ENCODE results near the gene TULP3. TPM values are rescaled to one million over a fixed set of nuclear protein-coding genes. Genes with fewer than 3 reads are reported as not detected.

Gene TULP3
- total RNA-seq, 2 experiments from 2014 or later, result 5.6 to 6.0 TPM

GRCh38 chr12:2984698-2985097 lies 94.0 kb downstream of the TULP3 start:
- Mint-ChIP-seq H3K9me3 (no peaks in the 10 kb centered on the region), H3K4me1 (ENCODE audit: low read depth) (no peaks in the 10 kb centered on the region), H3K36me3 (ENCODE audit: low read depth) (no peaks in the 10 kb centered on the region), H3K27ac (no peak overlapping the region), H3K4me3 (no peak overlapping the region), H3K27me3 (no peaks in the 10 kb centered on the region)
- ChIA-PET POLR2A (no interaction called here), CTCF (no interaction called here)
- TF ChIP-seq CTCF (IDR thresholded peaks at IDR 0.05), result no peak
- ATAC-seq, result no peak
- DNase-seq, result no peak
- intact Hi-C loops (cut with micrococcal nuclease), result no loop called here

- POLR2A ChIA-PET, result no interaction called here
- no peaks in the 10 kb centered on the region for H3K36me3 Mint-ChIP-seq (ENCODE audit: low read depth)
Measured at GRCh38 chr12:2986876-2987275, 96.2 kb downstream of the TULP3 start.

GRCh38 chr12:2988494-2988893 lies 97.8 kb downstream of the TULP3 start:
- no peak for ATAC-seq
- H3K27ac Mint-ChIP-seq, result no peak overlapping the region
- no peak for TF ChIP-seq CTCF (IDR thresholded peaks at IDR 0.05)
- POLR2A ChIA-PET, result no interaction called here
- no peak overlapping the region for H3K4me3 Mint-ChIP-seq
- intact Hi-C loops (cut with micrococcal nuclease), result no loop called here
- no peaks in the 10 kb centered on the region for H3K27me3 Mint-ChIP-seq
- no peaks in the 10 kb centered on the region for H3K36me3 Mint-ChIP-seq (ENCODE audit: low read depth)
- CTCF ChIA-PET, result no interaction called here
- no peaks in the 10 kb centered on the region for H3K9me3 Mint-ChIP-seq
- H3K4me1 Mint-ChIP-seq (ENCODE audit: low read depth), result no peaks in the 10 kb centered on the region
- DNase-seq, result no peak

More at GRCh38 chr12:2986876-2987275, 96.2 kb downstream of the TULP3 start:
- Mint-ChIP-seq H3K4me3 (no peak overlapping the region), H3K4me1 (ENCODE audit: low read depth) (no peaks in the 10 kb centered on the region), H3K27me3 (no peaks in the 10 kb centered on the region), H3K9me3 (no peaks in the 10 kb centered on the region), H3K27ac (no peak overlapping the region)
- intact Hi-C loops (cut with micrococcal nuclease), result no loop called here
- ATAC-seq, result no peak
- no peak for TF ChIP-seq CTCF (IDR thresholded peaks at IDR 0.05)
- CTCF ChIA-PET, result interaction anchor here (1.4 kb wide), 1 partner anchor 55 kb away, joined by 3 read pairs; no protein-coding TSS in a partner anchor
- DNase-seq, result no peak

Other genes starting within 250 kb of the TULP3 start
- gene FKBP4, start 95.9 kb upstream of the TULP3 start, total RNA-seq, result 100 to 1,000 TPM; 206 to 219 TPM
- gene ITFG2, start 78.2 kb upstream of the TULP3 start, total RNA-seq, result 10 to 100 TPM; 25.4 to 25.8 TPM
- gene NRIP2, start 55.9 kb upstream of the TULP3 start, total RNA-seq, result not detected
- gene TEX52, start 33.9 kb upstream of the TULP3 start, total RNA-seq, result under 1 TPM; 0.29 to 0.36 TPM
- gene FOXM1, start 13.7 kb upstream of the TULP3 start, total RNA-seq, result 10 to 100 TPM; 64.4 to 64.8 TPM
- 10 to 100 TPM; 56.9 to 62.9 TPM for gene RHNO1, start 13.7 kb upstream of the TULP3 start, total RNA-seq
- 1 to 10 TPM; 4.5 to 4.6 TPM for gene TEAD4, start 68.5 kb downstream of the TULP3 start, total RNA-seq
- gene TSPAN9, start 186.5 kb downstream of the TULP3 start, total RNA-seq, result under 1 TPM in 1 of 2 experiments, not detected in 1; 0.07 TPM